Effector CD4-positive, alpha-beta T cell (primary cell): ENCODE data around the gene CFB.

Experiments
- DNase-seq: peaks from one replicate; pipeline ENCODE4 v3.0.0-alpha.2; 2020

The CFB gene

DNA sequence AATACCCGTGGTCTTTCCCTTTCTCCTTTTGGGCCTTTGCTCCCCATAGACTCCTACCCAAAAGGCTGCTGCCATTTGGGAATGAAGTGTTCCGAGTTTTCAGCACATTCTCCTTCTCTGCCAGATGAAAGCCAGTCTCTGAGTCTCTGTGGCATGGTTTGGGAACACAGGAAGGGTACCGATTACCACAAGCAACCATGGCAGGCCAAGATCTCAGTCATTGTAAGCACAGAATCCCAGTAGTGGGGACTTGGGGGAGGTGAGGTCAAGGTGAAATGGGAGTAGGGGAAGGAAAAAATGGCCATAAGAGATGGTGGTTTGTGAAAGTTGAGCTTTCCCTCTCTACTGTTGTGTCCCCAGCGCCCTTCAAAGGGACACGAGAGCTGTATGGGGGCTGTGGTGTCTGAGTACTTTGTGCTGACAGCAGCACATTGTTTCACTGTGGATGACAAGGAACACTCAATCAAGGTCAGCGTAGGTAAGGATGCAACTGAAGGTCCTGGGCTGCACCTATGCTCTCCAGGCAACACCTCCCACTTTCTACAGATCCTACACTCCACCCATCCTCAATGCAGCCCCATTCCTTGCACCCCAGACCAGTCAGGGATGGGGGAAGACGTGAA lies 4.1 kb downstream of the CFB start:
- DNase-seq: no peak

DNA sequence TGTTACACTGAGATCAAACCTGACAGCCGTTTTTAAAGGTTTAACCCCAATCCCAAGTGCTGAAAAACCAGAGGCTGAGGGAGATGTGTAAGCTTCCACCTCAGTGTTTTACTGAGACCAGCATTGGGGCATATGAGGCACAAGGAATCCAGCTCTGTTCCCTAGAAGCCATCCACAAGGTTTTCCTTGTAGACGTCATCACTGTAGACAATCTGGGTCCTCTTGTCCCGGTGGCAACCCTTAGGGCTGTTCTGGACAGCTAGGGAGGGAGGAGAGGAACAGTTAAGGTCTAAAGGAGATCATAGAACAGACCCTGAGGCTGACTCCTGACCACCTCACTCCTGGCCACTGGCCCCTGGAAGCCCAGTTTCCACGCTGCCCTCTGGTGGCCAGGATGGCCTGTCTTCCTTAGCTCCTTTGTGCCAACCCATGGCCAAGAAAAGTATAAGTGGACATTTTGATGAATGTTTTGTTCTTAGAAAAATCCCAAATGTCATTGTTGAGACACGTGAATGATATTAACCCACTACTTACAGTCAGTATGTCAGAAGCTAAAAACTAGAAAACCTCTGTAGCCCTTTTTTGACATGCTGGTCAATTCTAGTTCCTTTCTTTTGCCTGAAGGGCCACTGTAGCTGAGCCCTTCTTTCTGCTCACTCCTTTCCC lies 6.4 kb downstream of the CFB start:
- no peak for DNase-seq

DNA sequence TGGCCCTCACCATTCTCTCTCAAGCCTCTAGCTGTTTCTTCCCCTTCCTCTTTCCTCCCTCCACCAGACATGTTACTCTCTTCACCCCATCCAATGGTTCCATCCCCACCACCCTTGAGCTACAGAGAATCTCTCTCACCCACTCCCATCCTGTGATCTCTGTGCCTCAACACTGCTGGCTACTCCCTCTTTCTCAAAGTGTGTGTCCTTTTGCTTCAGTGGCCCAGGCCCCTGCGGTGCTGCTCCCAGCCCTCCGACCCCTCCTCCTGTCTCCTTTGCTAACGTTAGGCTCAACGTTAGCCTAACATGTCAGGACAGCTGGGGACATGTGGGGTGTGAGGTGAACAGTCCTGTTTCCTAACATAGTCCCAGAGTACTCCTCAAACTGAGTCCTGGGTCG lies 7.0 kb downstream of the CFB start:
- DNase-seq: no peak

DNA sequence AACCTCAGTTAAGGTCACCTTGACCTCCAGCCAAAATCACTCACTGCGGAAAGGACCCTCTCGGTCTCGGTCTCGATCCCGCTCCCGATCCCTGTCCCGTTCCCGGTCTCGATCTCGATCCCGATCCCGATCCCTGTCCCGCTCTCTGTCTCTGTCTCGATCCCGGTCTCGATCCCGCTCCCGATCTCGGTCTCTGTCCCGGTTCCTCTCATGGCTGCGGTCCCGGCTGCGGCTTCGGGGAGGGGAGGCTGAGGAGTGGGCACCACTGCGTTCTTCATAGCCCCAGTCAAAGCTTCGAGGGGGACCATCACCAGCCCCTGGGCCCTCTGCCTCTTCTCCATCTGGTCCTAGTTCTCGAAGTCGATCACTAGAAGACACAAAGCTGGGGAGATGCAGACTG lies 8.6 kb downstream of the CFB start:
- DNase-seq: no peak

DNA sequence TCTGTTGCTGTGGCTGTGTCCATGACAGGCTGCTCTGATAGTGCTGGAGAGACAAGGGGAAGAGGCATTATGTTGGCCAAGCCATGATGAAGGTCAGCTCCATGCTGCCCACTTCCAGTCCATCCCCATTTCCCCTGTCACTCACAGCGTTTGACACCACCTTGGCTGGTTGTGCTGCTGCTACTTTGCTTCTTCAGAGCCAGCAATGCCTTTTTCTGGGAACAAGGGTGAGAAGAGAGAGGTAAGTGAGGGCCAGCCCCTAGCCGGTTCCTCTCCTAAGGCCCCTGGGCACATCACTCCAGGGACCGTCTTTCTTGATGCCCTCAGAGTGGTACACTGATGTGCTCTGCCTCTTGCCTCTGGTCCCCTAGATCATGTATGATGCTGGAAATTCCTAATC lies 10.9 kb downstream of the CFB start:
- no peak for DNase-seq

DNA sequence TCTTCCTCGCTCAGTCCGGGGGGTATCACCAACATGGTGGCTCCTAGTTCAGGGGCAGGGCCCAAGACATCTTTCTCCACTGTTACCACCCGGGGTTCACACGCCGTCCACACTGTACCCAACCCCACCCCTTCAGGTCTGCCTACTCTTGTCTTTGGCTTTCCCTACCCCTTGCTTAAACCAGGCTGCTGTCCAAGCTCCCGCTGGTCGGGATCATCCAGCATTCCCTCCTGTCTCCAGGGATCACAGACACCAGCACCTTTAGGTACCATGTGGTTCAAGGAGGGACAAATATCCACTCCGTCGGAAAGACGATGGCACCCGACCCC lies 12.5 kb downstream of the CFB start:
- no peak for DNase-seq

DNA sequence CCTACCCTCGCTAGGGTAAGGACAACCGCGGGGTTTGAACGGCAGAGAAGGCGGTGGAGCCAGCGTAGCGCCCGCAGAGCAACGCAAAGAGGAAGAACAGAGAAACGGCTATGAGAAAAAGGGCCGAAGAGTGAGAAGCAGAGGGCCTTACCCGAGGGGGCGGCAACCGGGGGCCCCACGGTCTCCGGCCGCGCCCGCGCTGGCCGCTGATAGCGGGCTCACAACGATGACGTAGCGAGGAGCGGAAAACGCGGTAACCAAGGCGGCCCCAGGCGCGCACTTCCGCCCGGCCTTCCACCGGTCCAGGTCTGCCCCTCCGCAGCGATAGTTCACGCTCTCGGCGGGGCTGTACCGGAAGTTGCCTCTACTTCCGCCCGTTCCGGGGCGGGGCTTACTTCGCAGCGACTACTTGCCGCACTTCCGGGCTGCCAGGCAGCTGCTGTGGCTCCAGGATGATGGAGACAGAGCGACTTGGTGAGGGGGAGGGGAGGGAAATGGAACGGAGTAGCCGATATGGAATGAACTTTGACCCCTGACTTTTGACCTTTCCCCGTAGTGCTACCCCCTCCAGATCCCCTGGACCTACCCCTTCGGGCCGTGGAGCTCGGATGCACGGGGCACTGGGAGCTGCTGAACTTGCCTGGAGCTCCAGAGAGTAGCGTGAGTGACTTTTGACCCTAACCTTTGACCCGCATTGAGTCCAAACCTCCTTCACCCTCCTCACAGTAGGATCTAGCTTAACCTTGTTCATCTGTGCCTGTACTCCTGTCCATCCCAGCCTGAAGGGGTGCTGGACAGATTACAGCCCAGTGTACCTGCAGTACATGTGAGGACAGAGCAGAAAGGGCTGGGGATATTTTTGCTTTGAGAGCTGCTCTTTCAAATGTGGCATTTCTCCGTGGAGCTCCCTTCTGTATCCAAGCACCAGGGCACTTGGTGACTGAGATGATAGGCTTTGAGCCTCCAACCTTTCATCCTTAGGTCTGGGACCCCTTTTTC lies 13.1 kb downstream of the CFB start, which contains the start of the genes NELFE and SKIC2:
TSS of gene NELFE (minus strand) at position 231 of the 999 bp plus-strand sequence. CDS start 525 bp downstream, outside the sequence.
TSS of gene SKIC2 (plus strand) at position 435 of the 999 bp plus-strand sequence. CDS start at position 453, 18 bp downstream.
- peak; percentile 97 for DNase-seq

DNA sequence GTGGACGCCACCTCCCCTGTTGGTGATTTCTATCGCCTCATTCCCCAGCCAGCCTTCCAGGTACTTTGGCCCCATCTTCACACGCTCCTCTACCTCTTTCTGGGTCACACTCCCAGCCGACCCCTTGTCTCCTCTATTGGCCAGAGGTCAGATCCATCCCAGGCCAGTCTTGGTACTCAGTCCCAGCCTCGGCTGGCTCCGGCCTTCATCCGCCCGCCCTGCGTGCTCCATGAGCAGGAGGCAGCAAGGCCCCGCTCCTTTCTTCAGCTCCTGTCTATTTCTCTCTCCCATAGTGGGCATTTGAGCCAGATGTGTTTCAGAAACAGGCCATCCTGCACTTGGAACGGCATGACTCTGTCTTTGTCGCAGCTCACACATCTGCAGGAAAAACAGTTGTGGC lies 15.7 kb downstream of the CFB start:
- no peak for DNase-seq

DNA sequence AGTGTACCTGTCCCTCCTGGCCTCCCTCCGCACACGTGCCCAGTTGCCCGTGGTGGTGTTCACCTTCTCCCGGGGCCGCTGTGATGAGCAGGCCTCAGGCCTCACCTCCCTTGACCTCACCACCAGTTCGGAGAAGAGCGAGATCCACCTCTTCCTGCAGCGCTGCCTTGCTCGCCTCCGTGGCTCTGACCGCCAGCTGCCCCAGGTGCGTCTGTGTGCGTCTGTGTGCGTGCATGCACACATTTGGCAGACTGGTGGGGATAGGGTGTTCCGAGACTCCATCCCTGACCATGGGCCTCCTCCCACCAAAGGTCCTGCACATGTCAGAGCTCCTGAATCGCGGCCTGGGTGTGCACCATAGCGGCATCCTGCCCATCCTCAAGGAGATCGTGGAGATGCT lies 18.0 kb downstream of the CFB start:
- no peak for DNase-seq

DNA sequence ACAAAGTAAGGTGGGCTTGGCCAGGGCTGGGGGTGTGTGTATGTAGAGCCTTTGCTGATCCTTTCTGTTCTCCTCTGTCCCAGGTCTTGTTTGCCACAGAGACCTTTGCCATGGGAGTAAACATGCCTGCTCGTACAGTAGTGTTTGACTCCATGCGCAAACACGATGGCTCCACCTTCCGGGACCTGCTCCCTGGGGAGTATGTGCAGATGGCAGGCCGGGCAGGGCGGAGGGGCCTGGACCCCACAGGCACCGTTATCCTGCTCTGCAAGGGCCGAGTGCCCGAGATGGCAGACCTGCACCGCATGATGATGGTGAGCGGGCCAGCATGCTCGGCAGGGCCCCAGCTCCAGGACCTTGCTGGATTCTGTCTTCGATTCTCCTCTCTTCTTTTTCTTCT lies 19.8 kb downstream of the CFB start:
- DNase-seq: no peak

DNA sequence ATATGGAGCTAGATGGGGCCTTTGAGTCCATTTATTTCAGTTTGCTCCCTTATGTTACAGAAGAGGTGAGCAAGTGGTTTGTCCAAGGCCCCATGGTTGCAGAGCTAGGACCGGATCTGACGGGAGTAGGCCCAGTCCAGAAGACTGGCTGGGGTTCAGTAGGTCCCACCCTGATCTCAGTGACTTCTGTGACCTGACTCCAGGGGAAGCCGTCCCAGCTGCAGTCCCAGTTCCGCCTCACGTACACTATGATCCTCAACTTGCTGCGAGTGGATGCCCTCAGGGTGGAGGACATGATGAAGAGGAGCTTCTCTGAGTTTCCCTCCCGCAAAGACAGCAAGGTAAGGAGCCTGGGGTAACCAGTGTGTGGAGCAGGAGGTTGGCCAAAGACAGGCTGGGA lies 20.6 kb downstream of the CFB start:
- no peak for DNase-seq

DNA sequence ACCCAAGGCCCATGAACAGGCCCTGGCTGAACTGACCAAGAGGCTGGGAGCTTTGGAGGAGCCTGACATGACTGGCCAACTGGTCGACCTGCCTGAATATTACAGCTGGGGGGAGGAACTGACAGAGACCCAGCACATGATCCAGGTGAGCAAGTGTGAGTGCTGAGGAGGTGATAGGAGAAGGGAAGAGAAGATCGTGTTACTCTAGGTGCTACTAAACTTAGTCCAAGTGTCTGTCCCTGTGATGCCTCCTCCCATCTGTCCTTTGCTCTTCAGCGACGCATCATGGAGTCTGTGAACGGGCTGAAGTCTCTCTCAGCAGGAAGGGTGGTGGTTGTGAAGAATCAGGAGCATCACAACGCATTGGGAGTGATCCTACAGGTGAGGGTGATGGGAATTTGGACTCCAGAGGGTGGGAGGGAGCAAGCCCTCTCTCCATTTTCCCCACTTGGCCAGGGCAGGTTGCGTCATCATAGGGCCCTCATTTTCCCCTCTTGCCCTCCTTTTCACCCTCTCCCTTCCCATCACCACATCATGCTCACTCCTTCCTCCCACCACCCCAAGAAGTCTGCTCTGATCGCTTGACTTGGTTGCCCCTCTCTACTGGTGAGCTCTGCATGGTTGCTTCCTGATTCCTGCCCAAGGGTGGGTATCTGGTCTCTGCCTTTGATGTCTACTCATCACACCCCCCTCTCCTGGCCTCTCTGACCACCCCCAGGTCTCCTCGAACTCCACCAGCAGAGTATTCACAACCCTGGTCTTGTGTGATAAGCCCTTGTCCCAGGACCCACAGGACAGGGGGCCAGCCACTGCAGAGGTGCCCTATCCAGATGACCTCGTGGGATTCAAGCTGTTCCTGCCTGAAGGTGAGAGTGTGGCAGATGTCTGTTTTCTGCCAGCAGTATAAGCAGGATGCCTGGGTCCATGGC lies 21.4 kb downstream of the CFB start:
- DNase-seq: no peak

DNA sequence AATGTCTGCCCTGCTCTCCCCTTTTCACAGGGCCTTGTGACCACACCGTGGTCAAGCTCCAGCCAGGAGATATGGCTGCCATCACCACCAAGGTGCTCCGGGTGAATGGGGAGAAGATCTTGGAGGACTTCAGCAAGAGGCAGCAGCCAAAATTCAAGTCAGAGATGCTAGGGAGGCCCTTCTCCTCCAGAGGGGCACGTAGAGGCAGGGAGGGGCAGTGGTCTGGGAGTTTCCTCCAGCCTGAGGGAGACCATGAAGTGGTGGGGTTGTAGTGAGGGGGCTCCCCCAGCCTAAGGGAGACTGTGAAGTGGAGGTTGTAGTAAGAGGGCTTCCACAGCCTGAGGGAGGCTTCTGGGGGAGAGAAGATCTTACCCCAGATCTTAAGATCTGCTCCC lies 22.0 kb downstream of the CFB start:
- DNase-seq: no peak

DNA sequence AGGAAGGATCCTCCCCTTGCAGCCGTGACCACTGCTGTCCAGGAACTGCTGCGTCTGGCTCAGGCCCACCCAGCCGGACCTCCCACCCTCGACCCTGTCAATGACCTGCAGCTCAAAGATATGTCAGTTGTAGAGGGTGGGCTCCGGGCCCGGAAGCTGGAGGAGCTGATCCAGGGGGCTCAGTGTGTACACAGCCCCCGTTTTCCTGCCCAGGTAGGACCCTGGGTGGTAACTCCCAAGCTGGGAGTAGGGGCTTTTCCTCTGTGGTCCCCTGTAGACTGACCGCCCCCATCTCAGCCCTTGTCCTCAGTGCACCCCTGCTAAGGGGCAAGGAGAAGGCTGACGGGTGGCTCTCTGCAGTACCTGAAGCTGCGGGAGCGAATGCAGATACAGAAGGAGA lies 22.4 kb downstream of the CFB start:
- DNase-seq: no peak

DNA sequence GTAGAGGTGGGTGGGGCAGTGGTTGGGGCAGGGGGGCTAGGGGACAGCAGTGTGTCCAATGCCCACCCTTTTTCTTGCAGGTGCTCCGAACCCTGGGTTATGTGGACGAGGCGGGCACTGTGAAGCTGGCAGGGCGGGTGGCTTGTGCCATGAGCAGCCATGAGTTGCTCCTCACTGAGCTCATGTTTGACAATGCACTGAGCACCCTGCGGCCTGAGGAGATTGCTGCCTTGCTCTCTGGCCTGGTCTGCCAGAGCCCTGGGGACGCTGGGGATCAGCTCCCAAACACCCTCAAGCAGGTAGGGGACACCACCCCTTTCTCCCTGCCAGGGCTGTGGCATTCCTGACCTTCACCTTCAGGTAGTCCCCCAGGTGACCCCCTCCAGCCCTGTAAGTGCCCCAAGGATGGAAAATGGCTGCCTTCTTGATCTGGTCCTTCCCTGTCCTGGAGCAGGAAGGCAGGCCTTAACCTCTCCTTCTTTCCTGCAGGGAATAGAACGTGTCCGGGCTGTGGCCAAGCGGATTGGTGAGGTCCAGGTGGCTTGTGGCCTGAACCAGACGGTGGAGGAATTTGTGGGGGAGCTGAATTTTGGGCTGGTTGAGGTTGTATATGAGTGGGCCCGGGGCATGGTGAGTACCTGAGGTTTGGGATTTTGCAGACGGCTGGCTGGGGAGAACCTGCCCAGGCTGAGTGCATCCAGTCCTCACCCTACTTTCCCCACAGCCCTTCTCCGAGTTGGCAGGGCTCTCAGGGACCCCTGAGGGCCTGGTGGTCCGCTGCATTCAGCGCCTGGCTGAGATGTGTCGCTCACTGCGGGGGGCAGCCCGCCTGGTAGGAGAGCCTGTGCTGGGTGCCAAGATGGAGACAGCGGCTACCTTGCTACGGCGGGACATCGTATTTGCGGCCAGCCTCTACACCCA lies 23.2 kb downstream of the CFB start:
- no peak for DNase-seq

DNA sequence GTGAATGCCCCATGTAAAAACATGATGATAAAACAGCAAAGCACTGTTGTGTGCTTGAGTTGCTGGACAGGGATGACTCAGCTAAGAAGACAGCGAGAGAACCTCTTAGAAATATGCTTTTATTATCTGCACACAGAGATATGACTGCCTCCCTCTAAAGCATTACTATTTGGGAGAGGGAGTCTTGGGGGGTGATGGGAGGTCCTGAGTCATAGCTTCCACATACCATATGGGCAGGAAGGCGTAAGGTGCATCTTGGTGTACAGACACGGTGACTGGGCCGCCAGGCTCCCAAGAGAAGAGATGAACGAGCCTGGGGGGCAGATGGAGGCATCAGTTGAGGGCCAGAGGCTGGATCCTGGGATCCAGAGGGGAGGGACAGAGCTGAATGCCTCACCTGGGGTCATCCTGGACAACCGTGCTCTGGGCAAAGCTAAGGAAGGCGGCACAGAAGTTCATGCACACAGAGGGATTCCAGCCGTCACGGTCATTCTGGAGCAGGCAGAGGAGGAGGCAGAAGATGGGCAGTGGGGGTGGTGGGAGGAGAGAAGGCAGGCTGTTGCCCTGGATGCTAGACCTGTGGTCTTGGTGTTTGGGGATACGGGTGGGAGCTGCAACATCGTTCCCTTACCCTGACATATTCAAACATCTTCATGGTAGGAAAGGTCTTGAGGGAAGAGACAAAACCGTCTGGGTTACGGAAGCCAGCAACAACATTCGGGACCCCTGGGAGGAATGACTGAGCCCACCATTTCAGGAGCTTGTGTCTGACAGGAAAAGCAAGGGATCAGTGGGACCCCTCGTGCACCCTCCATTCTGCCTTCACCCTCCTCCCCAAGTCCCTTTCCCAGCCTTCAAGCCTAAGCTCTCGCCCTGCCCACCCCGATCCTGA lies 24.1 kb downstream of the CFB start:
- DNase-seq: no peak

DNA sequence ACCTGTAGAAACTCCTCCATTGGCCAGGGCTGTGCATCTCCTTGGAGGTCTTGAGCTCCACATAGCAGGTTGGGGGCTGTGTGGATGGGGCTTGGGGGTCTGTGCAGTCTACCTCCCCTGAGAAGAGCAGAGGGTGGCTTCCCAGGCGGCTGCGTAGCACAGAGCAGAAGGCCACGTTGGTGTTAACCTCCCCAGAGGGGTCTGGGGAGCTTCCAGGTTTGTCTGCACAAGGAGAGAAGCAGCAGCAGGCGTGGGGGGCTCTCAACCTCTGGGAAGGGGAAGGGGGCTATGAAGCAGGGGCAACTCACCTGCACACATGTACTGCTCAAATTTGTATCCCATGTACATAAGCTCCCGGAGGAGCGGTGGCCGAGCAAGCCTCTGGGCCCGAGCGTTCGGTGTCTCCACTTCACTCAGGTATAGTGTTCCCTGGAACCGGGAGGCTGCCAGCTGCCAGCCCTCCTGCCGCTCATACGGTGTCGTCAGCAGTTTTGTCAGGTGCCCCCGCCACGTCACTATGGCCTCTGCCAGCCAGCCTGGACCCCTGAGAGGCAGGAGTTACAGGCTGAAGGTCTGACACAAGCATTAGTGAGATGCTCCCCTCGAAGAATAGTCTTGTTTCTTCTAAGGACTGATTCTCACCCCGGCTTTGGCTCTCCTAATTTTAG lies 24.8 kb downstream of the CFB start:
- no peak for DNase-seq

DNA sequence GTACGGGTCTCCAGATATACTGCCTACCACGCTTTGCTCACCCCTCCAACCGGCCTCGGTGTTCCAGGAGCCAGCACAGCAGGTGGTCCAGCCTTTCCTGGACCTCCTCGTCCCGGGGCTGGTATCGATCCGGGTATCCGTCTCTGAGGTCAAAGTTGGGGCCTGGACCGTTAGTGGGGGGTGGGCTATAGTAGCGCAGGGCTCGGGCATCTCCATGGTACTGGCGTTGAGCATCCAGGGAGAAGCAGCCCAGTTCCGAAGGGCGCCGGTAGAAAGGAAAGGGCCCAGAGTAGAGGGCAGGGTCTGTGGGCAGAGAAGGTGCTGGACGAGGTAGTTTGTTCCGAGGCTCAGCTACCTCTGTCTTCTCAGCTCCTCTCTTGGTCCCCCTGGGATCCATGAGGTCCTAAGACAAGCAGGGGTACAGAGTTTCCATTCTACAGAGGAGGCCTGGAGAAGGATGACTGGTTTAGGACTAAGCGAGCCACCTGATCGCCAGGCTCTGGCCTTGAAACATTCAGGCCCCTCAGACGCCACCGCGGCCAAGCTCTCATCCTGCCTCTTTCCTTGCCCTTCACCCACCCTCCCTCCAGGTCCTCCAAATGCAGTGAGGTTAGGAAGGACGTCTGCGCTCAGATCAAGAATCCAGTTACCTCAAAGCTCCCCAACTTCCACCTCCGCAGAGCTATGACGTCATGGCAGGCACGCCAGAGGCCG lies 25.5 kb downstream of the CFB start:
- no peak for DNase-seq
